ENCODE results near the gene RIN1.

- no peak for TF ChIP-seq CTCF (IDR thresholded peaks at IDR 0.05)
- no peak for TF ChIP-seq EZH2phosphoT487 (IDR thresholded peaks at IDR 0.05)
- TF ChIP-seq EZH2 (IDR thresholded peaks at IDR 0.05), result no peak
These were observed 4.5 kb downstream of the RIN1 start for GRCh38 chr11:66331542-66332370.
